ENCODE data around the gene NOD2.
A peak's percentile ranks its signal among the peaks of the same experiment; 100 is the strongest.

NOD2 gene

DNA sequence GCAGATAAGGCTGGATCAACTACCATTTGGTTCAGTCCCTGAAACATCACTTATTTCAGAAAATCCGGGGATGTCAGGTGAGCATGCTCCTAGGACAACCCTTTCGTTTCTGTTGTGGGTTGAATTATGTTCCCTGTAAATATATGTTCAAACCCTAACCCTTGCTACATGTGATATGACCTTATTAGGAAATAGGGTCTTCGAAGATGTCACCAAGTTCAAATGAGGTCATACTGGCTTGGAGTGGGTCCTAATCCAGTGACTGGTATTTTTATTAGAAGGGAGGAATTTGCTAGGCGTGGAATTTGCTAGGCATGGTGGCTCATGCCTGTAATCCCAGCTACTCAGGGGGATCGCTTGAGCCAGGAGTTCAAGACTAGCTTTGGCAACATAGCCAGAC, 33.6 kb upstream of the NOD2 start:
- TF ChIP-seq, protein P1, sequence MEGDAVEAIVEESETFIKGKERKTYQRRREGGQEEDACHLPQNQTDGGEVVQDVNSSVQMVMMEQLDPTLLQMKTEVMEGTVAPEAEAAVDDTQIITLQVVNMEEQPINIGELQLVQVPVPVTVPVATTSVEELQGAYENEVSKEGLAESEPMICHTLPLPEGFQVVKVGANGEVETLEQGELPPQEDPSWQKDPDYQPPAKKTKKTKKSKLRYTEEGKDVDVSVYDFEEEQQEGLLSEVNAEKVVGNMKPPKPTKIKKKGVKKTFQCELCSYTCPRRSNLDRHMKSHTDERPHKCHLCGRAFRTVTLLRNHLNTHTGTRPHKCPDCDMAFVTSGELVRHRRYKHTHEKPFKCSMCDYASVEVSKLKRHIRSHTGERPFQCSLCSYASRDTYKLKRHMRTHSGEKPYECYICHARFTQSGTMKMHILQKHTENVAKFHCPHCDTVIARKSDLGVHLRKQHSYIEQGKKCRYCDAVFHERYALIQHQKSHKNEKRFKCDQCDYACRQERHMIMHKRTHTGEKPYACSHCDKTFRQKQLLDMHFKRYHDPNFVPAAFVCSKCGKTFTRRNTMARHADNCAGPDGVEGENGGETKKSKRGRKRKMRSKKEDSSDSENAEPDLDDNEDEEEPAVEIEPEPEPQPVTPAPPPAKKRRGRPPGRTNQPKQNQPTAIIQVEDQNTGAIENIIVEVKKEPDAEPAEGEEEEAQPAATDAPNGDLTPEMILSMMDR (IDR thresholded peaks at IDR 0.05; ENCODE audit: insufficient read depth, low read length, poor library complexity, severe bottlenecking), result no peak
- no peaks in the 10 kb centered on the region for H3K27me3 ChIP-seq (replicated peaks; ENCODE audit: control insufficient read depth, insufficient read depth, low read length)
- H3K4me3 ChIP-seq (replicated peaks; ENCODE audit: low read depth, low read length), result no peak overlapping the region
- no peak for DNase-seq (ENCODE audit: extremely low read depth, insufficient read length)
- no peaks in the 10 kb centered on the region for H3K36me3 ChIP-seq (ENCODE audit: control insufficient read depth, insufficient read depth, low read length)

DNA sequence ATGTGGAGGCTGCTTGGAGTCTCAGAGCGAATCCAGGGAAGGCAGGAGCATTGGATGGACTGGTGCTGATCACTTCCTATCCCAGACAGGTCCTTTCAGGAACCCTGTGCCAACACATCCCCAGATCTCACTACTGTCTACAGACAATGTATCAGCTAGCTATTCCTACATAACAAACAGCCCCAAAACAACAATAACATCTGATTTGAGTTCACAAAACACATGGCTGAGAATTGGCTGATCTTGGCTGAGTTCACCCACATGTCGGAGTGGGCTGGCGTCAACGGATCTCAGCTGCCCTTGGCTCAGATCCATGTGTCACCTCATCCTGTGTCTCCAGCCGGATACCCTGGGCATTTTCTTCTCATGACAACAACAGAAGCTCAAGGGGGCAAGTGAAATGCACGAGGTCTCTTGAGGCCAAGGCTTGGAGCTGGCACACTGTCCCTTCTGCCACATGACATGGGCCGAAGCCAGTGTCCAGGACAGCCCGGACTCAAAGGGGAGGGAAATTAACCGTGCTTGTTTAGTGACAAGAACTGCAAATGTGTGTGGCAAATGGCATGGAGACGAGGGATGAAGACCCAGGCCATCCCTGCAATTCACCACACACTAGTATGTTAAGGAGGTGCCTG, 31.0 kb upstream of the NOD2 start:
- no peaks in the 10 kb centered on the region for H3K27me3 ChIP-seq (replicated peaks; ENCODE audit: control insufficient read depth, insufficient read depth, low read length)

DNA sequence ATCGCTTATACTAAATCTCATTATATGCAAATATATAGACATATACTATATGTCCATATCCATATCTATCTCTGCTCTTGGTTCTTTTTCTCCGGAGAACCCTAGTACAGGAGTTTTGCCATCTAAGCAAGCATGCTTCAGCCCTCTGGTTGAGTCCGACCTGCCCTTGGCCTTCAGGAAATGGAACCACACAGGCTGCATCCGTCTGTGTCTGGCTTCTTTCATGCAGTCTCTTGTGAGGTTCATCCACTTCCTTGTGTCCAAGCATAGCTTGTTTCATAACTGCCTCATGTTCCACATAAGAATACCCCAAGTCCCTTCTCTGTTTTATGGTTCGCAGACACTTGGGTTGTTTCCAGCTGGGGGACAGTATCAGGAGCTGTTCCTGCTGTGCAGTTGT, 29.1 kb upstream of the NOD2 start:
- DNase-seq (ENCODE audit: extremely low read depth, insufficient read length), result no peak
- TF ChIP-seq, protein P1 (IDR thresholded peaks at IDR 0.05; ENCODE audit: insufficient read depth, low read length, poor library complexity, severe bottlenecking), result no peak
- no peak overlapping the region for H3K4me3 ChIP-seq (replicated peaks; ENCODE audit: low read depth, low read length)
- H3K27me3 ChIP-seq (replicated peaks; ENCODE audit: control insufficient read depth, insufficient read depth, low read length), result no peaks in the 10 kb centered on the region
- H3K36me3 ChIP-seq (ENCODE audit: control insufficient read depth, insufficient read depth, low read length), result peaks cover 3% of the 10 kb centered on the region

More for the DNA sequence above, 31.0 kb upstream of the NOD2 start:
- H3K36me3 ChIP-seq (ENCODE audit: control insufficient read depth, insufficient read depth, low read length), result no peaks in the 10 kb centered on the region
- H3K4me3 ChIP-seq (replicated peaks; ENCODE audit: low read depth, low read length), result no peak overlapping the region
- TF ChIP-seq, protein P1 (IDR thresholded peaks at IDR 0.05; ENCODE audit: insufficient read depth, low read length, poor library complexity, severe bottlenecking), result no peak
- DNase-seq (ENCODE audit: extremely low read depth, insufficient read length), result no peak

DNA sequence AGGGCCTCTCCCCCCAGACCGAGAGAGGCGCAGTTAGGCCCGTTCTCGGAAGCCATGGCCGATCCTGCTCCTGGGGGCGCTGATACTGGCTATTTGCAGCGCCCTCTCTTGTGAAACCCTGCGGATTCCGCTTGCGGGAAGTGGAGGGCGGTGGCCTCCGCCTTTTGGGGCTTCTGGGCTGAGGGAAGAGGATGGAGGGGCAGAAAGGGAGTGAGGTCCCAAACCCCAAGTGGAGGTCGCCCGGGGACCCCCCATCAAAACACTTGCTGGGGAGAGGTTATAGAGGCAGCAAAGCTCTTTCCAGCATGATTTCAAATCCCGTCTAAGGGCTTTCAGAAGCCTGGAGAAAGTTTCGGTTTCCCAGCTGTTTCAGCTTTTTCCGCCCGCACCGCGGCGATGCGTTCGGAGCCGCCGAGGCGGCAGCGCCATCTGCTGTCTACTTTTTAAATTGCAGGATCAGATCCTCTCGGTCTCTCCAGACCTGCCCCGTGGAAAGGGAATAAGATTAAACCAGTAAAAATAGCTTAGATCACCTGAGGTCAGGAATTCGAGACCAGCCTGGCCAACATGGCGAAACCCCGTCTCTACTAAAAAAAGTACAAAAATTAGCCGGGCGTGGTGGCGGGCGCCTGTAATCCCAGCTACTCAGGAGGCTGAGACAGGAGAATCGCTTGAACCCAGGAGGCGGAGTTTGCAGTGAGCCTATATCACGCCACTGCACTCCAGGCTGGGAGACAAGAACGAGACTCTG, 28.1 kb upstream of the NOD2 start:
- Histone ChIP-seq H3K27me3 (replicated peaks; ENCODE audit: control insufficient read depth, insufficient read depth, low read length) (no peaks in the 10 kb centered on the region), H3K4me3 (replicated peaks; ENCODE audit: low read depth, low read length) (peak overlapping the region; percentile 24), H3K36me3 (ENCODE audit: control insufficient read depth, insufficient read depth, low read length) (peaks cover 3% of the 10 kb centered on the region)
- peak; percentile 74 for DNase-seq (ENCODE audit: extremely low read depth, insufficient read length)
- TF ChIP-seq, protein P1 (IDR thresholded peaks at IDR 0.05; ENCODE audit: insufficient read depth, low read length, poor library complexity, severe bottlenecking), result peak; percentile 77

DNA sequence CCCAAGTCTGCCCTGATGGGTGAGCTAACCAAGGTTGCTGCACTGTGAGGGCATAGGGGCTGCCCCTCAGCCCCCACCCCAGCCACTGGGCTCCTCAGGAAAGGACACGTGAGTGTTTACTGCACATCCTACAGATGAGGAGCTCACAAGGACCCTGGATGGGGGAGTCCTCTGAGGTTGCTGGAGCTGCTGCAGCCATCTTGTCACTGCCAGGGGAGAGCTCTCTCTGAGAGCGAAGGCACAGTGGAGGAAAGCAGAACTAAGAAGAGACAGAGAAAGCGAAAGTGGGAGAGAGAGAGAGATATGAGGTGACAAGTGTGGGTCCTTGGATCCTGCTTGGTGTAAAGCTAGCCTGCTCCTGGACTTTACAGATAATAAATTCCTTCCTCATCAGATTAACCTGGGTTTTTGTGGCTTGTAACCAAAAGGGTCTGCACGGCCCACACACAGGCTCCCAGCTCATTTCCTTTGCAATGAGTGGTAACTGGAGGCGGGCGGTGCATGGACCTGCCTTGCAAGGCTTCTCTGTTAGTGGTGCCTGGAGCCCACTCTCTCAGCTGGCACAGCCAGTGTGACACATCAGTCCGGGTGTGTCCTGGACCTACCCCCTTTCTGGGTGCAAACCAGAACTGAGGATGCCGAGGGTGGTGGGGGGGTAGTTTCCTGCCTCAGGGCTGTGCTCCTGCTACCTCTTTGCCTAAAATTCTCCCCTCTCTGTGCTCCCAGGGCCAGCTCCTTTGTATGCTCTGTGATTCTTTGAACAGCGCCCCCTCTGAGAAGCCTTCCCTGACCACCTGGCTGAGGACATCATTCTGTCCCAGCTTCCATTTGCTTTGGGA, 26.5 kb upstream of the NOD2 start:
- peak; percentile 58 for DNase-seq (ENCODE audit: extremely low read depth, insufficient read length)
- TF ChIP-seq, protein P1 (IDR thresholded peaks at IDR 0.05; ENCODE audit: insufficient read depth, low read length, poor library complexity, severe bottlenecking), result no peak
- Histone ChIP-seq H3K27me3 (replicated peaks; ENCODE audit: control insufficient read depth, insufficient read depth, low read length) (no peaks in the 10 kb centered on the region), H3K4me3 (replicated peaks; ENCODE audit: low read depth, low read length) (no peak overlapping the region), H3K36me3 (ENCODE audit: control insufficient read depth, insufficient read depth, low read length) (peaks cover 4% of the 10 kb centered on the region)
